GM19452 (cell line): ENCODE data around the gene GSTA2.
"Not testable (repeated sequence)": the region's sequence is repeated elsewhere in the genome, so short reads cannot be mapped to it uniquely, and the experiment has no call there.

Experiments
- ATAC-seq: cut with Tn5 transposase; IDR thresholded peaks from one replicate; pipeline ENCODE4 v1.9.1; 2021; ENCODE audit not compliant: unreplicated experiment

The GSTA2 gene

DNA sequence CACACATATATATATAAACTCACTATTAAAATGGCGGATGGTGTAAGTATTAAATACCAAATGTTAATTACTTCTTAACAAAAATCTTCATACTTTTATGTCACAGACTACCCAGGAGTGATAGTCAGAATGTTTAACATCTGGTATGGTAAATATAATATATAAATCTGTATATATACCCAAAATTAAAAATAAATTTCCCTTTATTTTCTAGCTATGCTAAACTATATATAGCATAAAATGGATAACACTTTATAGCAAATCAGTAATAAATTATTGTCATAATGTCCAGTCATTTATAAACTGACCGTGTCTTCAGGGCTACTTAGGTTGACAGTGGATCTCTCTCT lies 37.1 kb downstream of the GSTA2 start:
- no peak for ATAC-seq

DNA sequence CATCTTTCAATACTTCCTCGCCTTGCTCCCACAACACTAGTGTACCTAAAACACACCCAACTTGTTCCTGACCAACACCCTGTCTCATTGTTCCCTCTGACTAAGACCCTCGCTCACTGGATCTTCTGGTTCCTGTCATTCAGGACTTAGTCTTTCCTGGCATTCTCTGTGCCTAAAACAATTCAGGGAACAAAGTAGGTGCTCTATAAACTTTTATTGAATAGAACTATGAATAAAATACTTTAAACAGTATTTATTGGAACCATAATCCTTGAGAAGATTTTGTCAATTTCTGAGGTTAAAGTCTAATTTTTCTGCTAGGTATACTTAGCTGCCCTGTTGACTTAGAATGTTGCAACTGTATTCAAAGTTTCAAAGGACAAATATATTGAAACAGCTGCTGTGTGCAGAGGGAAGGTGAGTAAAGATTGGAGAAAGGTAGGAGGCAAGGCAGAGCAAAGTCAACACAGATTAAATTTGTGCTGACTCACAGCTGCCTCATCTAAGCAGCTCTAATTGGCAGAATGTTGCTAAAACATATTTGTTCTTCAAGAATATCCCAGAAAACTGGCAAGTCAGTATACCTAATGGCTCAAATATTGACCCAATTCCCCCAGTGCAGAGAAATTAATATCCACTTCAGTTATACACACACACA lies 37.6 kb downstream of the GSTA2 start:
- ATAC-seq = no peak

DNA sequence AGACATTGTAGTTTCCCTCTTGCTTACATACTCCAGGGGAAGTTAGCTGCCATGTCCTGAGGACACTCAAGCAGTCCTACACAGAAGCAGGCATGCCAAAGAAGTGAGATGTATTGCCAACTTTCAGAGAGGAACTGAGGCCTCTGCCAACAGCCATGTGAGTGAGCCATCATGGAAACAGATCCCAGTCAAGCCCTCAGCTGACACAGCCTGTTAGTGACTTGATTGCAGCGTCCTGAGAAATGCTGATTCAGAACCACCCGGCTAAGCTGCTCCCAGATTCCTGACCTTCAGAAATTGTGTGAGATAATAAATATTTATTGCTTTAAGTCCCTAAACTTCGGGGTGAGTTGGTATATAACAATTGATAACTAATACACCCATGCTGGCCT lies 38.1 kb downstream of the GSTA2 start:
- ATAC-seq = no peak

DNA sequence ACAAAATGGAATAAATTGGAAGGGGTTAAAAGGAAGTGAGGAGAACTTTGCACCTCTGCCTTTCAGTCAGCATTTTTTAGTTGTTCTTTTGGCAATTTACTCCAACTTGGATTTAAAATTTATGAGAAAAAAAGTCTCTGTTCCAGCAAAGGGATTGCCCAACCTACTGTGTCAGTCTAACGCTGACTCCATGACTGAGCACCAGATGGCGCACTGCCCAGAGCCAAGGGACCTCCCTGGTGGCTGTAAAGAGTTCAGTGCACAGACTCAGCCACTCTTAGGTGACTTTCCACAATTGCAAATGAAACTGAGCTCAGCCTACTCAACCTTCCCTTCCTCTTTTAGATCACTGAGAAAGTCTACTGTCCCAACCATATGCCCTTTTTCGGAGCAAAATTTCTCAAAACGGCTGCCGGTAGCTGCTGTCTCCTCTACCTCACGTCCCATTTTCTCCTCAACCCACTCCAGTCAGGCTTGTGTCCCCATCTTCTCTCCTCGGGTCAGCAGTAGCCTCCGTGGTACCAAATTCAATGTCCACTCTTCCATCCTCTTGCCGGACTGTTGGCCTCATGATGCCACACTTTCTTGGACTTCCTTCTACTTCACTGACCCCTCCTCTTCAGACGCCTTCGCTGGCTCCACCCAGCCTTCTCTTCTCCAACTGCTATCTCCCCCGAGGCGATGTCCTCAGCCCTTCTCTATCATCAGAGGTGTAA lies 38.7 kb downstream of the GSTA2 start:
- peak; percentile 97 for ATAC-seq

DNA sequence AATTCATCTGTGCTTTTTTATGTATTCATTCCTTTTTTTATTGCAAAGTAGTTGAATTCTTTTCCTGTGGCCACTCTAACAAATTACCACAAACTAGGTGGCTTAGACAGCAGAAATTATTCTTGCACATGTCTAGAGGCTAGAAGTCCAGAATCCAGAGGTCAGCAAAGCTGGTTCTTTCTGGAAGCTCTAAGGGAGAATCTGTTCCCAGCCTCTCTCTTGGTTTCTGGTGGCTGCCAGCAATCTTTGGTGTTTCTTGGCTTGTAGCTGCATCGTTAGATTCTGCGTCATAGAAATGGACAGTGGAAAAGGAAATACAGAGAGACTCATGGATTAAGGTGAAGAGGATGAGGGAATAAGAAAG lies 39.3 kb downstream of the GSTA2 start:
- no peak for ATAC-seq

DNA sequence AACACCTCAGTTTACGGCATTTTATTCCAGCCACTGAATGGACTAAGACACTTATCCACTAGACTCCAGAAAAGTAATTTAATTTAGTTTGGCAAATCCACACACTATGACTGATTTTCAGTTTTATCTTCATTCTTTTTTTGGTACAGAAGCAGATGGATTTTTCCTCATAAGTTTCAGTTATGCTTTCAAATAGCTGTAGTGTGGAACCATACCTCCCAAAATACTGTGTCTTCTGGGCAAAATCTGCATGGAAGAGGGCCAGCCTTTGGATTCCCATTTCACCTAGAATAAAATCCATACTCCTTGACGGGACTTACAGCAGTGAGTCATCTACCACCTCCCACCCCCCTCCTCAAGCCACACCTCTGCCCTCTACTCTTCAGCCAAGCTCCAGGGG lies 43.0 kb downstream of the GSTA2 start:
- no peak for ATAC-seq

DNA sequence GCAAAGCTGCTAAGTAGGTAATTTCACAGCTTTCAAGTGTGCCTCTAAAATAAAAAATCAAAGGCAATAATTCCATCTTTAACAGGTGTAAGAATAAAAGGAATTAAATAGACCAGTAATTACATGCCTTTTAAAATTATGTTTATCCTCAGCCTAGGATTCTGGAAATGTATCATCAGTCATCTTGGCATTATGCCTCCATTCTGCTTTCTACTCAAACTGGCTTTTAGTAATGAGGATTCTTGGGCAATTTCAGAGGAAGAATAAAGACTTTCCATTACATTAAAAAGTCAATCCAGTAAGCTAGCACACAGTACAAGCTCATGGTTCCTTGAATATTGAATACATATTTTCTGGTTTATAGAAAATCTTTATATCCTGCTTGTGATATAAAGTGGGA lies 44.7 kb downstream of the GSTA2 start:
- ATAC-seq = no peak

DNA sequence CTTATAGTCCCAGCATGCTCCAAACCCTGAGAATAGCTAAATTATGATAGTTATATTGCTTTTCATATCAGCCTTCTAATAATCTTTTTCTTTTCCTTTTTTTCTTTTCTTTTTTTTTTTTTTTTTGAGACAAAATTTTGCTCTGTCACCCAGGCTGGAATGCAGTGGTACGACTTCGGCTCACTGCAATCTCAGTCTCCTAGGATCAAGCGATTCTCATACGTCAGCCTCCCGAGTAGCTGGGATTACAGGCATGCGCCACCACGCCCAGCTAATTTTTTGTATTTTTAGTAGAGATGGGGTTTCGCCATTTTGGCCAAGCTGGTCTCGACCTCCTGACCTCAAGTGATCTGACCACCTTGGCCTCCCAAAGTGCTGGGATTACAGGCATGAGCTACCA lies 48.5 kb downstream of the GSTA2 start:
- not testable (repeated sequence) for ATAC-seq

DNA sequence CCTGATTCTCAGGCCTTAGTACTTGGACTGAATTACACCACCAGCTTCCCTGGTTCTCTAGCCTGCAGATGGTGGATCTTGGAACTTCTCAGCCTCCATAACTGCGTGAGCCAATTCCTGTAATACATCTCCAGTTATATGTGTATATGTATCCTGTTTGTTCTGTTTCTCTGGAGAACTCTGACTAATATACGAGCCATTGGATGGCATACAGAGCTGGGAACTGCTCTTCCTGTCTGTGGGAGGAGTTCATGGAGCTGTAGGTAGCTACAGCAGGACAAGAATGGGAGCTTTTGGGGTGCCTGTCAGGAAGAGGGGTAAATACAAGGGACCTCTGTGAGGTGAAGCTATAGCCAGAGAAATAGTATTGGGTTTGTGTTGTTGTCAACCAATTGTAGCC lies 51.1 kb downstream of the GSTA2 start:
- ATAC-seq = no peak

DNA sequence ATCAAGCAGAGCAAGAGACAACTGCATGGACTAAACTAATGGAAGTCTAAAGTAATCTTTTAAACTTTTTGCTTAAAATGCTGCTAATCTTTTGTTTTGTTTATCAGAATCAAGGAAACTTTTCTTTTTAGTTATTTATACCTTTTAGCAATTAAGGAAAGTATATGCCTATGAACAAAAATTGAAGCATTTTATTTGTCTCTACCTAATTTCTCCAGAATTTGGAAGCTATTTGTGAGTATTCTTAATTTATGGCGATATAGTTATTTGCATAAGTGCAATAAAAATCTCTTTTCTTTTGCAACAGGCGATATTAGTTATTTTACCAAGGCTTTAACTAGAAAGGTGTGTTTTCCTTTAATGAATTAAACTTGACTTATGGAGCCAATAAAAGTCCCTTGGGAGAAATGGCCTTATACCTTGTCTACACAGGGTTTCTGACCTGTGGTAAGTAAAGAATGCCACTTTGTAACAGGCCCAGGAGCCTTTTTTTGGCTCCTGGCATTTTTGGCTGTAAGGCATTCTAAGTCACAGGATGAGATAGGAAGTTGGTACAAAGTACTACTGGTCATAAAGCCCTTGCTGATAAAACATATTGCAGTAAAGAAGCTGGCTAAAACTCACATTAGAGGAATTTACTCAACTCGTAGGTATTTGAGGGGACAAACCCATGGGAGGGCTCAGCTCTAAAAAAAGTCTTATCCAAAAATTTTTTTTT lies 55.2 kb downstream of the GSTA2 start:
- no peak for ATAC-seq

DNA sequence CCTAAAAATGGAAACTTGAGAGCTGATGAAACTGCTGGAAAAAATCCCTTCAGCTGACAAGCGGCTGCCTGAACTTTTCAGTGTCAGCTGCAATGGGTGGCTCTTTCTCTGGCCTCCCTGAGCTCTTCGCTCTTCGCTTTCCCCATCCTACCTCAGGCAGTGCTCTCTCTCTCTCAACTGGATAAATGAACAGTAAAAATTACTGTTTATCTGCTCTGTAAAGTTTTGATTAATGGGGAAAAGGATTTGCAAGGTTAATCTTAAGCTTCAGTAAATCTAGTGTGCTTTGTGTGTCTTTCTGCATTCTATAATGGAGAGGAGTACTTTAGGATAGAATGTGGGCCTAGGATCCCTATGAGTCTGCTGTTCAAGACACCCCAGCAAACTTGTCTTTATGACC lies 57.3 kb downstream of the GSTA2 start:
- no peak for ATAC-seq

DNA sequence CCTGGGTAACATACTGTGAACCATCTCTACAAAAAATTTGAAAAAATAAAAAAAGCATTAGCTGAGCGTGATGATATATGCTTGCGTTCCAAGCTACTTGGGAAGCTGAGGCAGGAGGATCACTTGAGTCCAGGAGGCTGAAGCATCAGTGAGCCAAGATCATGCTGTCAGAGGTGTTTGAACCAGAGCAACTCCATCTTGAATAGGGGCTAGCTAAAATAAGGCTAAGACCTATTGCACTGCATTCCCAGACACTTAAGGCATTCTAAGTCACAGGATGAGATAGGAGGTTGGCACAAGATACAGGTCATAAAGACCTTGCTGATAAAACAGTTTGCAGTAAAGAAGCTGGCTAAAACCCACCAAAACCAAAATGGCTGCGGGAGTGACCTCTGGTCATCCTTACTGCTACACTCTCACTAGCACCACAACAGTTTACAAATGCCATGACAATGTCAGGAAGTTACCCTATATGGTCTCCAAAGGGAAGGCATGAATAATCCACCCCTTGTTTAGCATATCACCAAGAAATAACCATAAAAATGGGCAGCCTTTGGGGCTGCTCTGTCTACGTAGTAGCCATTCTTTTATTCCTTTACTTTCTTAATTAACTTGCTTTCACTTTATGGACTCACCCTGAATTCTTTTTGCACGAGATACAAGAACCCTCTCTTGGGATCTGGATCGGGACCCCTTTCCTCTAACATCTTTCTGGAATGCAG lies 58.3 kb downstream of the GSTA2 start:
- not testable (repeated sequence) for ATAC-seq

DNA sequence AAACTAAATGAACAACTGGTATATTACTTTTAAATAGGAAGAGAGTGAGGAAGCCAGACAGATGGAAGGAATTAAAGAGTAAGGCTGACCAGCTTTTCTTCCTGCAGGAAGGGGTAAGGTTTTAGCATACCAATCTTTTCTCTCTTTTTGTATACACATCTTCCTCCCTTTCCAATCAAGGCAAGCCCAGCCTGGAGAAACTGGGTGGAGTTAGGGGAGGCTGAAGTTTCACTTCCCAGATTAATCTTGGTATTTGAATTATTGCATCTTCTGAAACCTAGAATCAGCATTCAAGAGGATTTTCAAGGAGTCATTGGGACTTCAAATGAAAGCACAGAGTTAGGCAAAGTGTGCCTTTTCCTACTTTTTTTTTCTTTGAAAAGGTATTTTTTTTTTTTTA lies 59.2 kb downstream of the GSTA2 start:
- ATAC-seq = no peak
